HepG2 (cell line): Measurements from ENCODE around the gene OR51D1. TPM values are rescaled to one million over a fixed set of nuclear protein-coding genes. Genes with fewer than 3 reads are reported as not detected.

Experiments
- ATAC-seq: fragments of 200-7000 bp; cut with Tn5 transposase; 3 replicates; pipeline ENCODE4 v1.9.1; 2020; ENCODE audit warnings: mild to moderate bottlenecking, moderate library complexity
- BruUV-seq: library from RNA; stranded (reverse); fragments of 400-500 nt; replicated peaks from 2 replicates; lab custom pipeline; 2021; lab: Mats Ljungman, UMichigan
- CTCF ChIA-PET: fragments of 300-600 bp; formaldehyde crosslinking; extraction: SDS; loops from one replicate; lab custom pipeline; 2021; ENCODE audit warnings: low total read pairs, inconsistent platforms, low intra/inter-chr PET ratio; lab: Yijun Ruan, JAX
- POLR2A ChIA-PET: fragments of 350-600 bp; sonication (Branson Sonifier 250); formaldehyde crosslinking; loops from one replicate; lab custom pipeline; 2020; ENCODE audit warnings: antibody characterized with exemption, inconsistent platforms; lab: Yijun Ruan, JAX
- DNase-seq: peaks from one replicate; pipeline ENCODE4 v3.0.0-alpha.2; 2015; ENCODE audit warnings: low spot score
- FAIRE-seq: peaks from 3 replicates; lab custom pipeline; 2011; peaks lifted over from hg19 to GRCh38; lab: Jason Lieb, UNC
- H2AFZ ChIP-seq: one replicate; pipeline ENCODE4 v1.6.1; 2011; ENCODE audit warnings: low read length, inconsistent platforms
- H3K27ac ChIP-seq: fragments of 300-600 bp; 3 replicates; pipeline ENCODE4 v1.8.0; 2011; ENCODE audit warnings: mixed run types, mild to moderate bottlenecking, mixed read lengths, low read length, inconsistent platforms; ENCODE audit not compliant: insufficient read depth; ENCODE audit errors: extremely low read length
- H3K27me3 ChIP-seq, 2 experiments: fragments of 200-600 bp in 1 of 2; 2 replicates in 1 of 2; 3 replicates in 1 of 2; pipeline versions ENCODE4 v1.6.0 to v1.8.0; 2011; ENCODE audit warnings: low read length in 2 of 2, mild to moderate bottlenecking in 2 of 2, moderate library complexity in 2 of 2, inconsistent platforms in 1 of 2; ENCODE audit not compliant: insufficient read depth in 2 of 2, control insufficient read depth in 1 of 2
- H3K36me3 ChIP-seq, 2 experiments: fragments of 200-600 bp in 1 of 2; replicated peaks in 1 of 2; 2 replicates in 1 of 2; 3 replicates in 1 of 2; pipeline versions ENCODE4 v1.5.1 to v1.8.0; 2011; ENCODE audit warnings: low read length in 2 of 2, inconsistent platforms in 1 of 2; ENCODE audit not compliant: insufficient read depth in 2 of 2, control insufficient read depth in 1 of 2
- H3K4me1 ChIP-seq: 2 replicates; pipeline ENCODE4 v1.5.1; 2012; ENCODE audit warnings: low read length, inconsistent platforms; ENCODE audit not compliant: insufficient read depth
- H3K4me2 ChIP-seq: 2 replicates; pipeline ENCODE4 v1.6.0; 2011; ENCODE audit warnings: low read depth, low read length, inconsistent platforms
- H3K4me3 ChIP-seq, 3 experiments: fragments of 200-600 bp in 1 of 3; sonication (generic), shearing (Covaris generic) in 1 of 3; replicated peaks in 1 of 3; 2 replicates each; pipeline ENCODE4 v1.5.1; 2011 to 2016; ENCODE audit warnings: low read length in 3 of 3, inconsistent platforms in 2 of 3, low read depth in 2 of 3, mild to moderate bottlenecking in 2 of 3, control low read depth in 1 of 3, mixed read lengths in 1 of 3; ENCODE audit not compliant: insufficient read depth in 1 of 3
- H3K79me2 ChIP-seq: one replicate; pipeline ENCODE4 v1.6.1; 2011; ENCODE audit warnings: low read length, inconsistent platforms; ENCODE audit not compliant: insufficient read depth
- H3K9ac ChIP-seq: 2 replicates; pipeline ENCODE4 v1.6.0; 2011; ENCODE audit warnings: mild to moderate bottlenecking, low read depth, low read length, inconsistent platforms; ENCODE audit not compliant: insufficient read depth
- H3K9me3 ChIP-seq: 2 replicates; pipeline ENCODE4 v1.5.1; 2012; ENCODE audit warnings: mild to moderate bottlenecking, low read length
- H4K20me1 ChIP-seq: 2 replicates; pipeline ENCODE4 v1.6.0; 2011; ENCODE audit warnings: inconsistent platforms, mild to moderate bottlenecking, low read length, moderate library complexity; ENCODE audit not compliant: insufficient read depth
- ARNTL ChIP-seq: sonication (generic); formaldehyde crosslinking; IDR thresholded peaks from 2 replicates; pipeline ENCODE4 v1.4.0; 2020; ENCODE audit warnings: mild to moderate bottlenecking, missing genetic modification reagents
- ATF1 ChIP-seq: IDR thresholded peaks from 2 replicates; pipeline ENCODE4 v1.6.1; 2016; ENCODE audit warnings: mild to moderate bottlenecking, control low read depth
- CHD2 ChIP-seq: IDR thresholded peaks from 2 replicates; pipeline ENCODE4 v1.6.1; 2011; ENCODE audit warnings: low read depth, low read length, improper control_type of control experiment
- HOXA3 ChIP-seq: sonication (generic); formaldehyde crosslinking; IDR thresholded peaks from 2 replicates; pipeline ENCODE4 v1.5.0; 2020; ENCODE audit warnings: missing genetic modification reagents
- KAT7 ChIP-seq: IDR thresholded peaks from 2 replicates; pipeline ENCODE4 v1.6.1; 2018; ENCODE audit warnings: borderline replicate concordance, missing compliant biosample characterization
- NFYB ChIP-seq: sonication (generic); formaldehyde crosslinking; IDR thresholded peaks from 2 replicates; pipeline ENCODE4 v1.4.0; 2020; ENCODE audit warnings: missing genetic modification reagents
- RXRB ChIP-seq: IDR thresholded peaks from 2 replicates; pipeline ENCODE4 v1.6.1; 2016; ENCODE audit warnings: borderline replicate concordance, missing genetic modification reagents, missing compliant biosample characterization
- ZBTB21 ChIP-seq: sonication (generic); formaldehyde crosslinking; IDR thresholded peaks from 2 replicates; pipeline ENCODE4 v1.4.0; 2020; ENCODE audit warnings: missing genetic modification reagents
- ZNF547 ChIP-seq: sonication (generic); formaldehyde crosslinking; IDR thresholded peaks from 2 replicates; pipeline ENCODE4 v1.5.1; 2020; ENCODE audit warnings: mild to moderate bottlenecking, missing genetic modification reagents
- ZNF549 ChIP-seq: sonication (generic); formaldehyde crosslinking; IDR thresholded peaks from 2 replicates; pipeline ENCODE4 v1.5.0; 2020; ENCODE audit warnings: missing genetic modification reagents
- ZNF569 ChIP-seq: sonication (generic); formaldehyde crosslinking; IDR thresholded peaks from 2 replicates; pipeline ENCODE4 v1.5.0; 2020; ENCODE audit warnings: mild to moderate bottlenecking, missing genetic modification reagents, moderate library complexity, borderline replicate concordance
- ZNF614 ChIP-seq: IDR thresholded peaks from 2 replicates; pipeline ENCODE4 v1.6.1; 2018; ENCODE audit warnings: missing biosample characterization, missing genetic modification reagents, inconsistent platforms, borderline replicate concordance
- whole genome bisulfite sequencing: methylation state at CpG from one replicate; pipeline ENCODE4 v1.1.6; 2017; ENCODE audit warnings: low lambda C conversion rate; 5-methylcytosine and 5-hydroxymethylcytosine counted together
- in situ Hi-C: cut with HindIII; loops from 2 replicates; pipeline ENCODE4 v1.10.0; 2017; ENCODE audit warnings: low pct_unique_long_range_greater_than_20kb; ENCODE audit not compliant: extremely low pct_ligation_motif_present
- intact Hi-C: fragments of 100-400 bp; cut with micrococcal nuclease; formaldehyde crosslinking; loops from one replicate; pipeline ENCODE4 v1.10.0; 2022; ENCODE audit not compliant: unreplicated experiment
- polyA plus RNA-seq, 8 experiments: library from polyadenylated mRNA; depleted of rRNA in 3 of 8; stranded (reverse) in 7 of 8; unstranded in 1 of 8; fragments of >200 nt; fragmentation: Illumina TruSeq in 4 of 8; extraction: Trizol in 4 of 8; gene quantifications; 2 replicates each; pipeline versions ENCODE4 v1.2.1 to v1.2.3, GENCODE V29; 2011 to 2016; ENCODE audit warnings: low read depth in 4 of 8, missing spikeins in 1 of 8, mixed read lengths in 1 of 8; ENCODE audit not compliant: insufficient read depth in 1 of 8
- total RNA-seq, 5 experiments: library from RNA; depleted of rRNA; stranded (reverse); fragments of >200 nt; fragmentation: Illumina TruSeq; extraction: Trizol; gene quantifications; 2 replicates each; pipeline ENCODE4 v1.2.3, GENCODE V29; 2016; ENCODE audit warnings: low read depth in 1 of 5
- TF ChIP-seq, protein P1 (sequence below): sonication (generic); formaldehyde crosslinking; IDR thresholded peaks from 2 replicates; pipeline ENCODE4 v1.8.0; 2022; ENCODE audit warnings: mild to moderate bottlenecking, missing genetic modification reagents
- TF ChIP-seq, protein P2 (sequence below): sonication (generic); formaldehyde crosslinking; IDR thresholded peaks from 2 replicates; pipeline ENCODE4 v1.5.1; 2020; ENCODE audit warnings: missing genetic modification reagents, mild to moderate bottlenecking, borderline replicate concordance
- TF ChIP-seq, protein P3 (sequence below): sonication (generic); formaldehyde crosslinking; IDR thresholded peaks from 2 replicates; pipeline ENCODE4 v1.8.1; 2023; ENCODE audit warnings: mild to moderate bottlenecking, missing genetic modification reagents, borderline replicate concordance
- TF ChIP-seq, protein P4 (sequence below): sonication (generic); formaldehyde crosslinking; IDR thresholded peaks from 2 replicates; pipeline ENCODE4 v1.4.0; 2020; ENCODE audit warnings: mild to moderate bottlenecking, missing genetic modification reagents
- TF ChIP-seq, protein P5 (sequence below): sonication (generic); formaldehyde crosslinking; IDR thresholded peaks from 2 replicates; pipeline ENCODE4 v1.5.0; 2020; ENCODE audit warnings: missing genetic modification reagents, mild to moderate bottlenecking, borderline replicate concordance

The OR51D1 gene
- total and polyA plus RNA-seq, 2 of the 13 experiments (the other 11 are each of a cell fraction or from before 2014, with no cell fraction given) = not detected

DNA sequence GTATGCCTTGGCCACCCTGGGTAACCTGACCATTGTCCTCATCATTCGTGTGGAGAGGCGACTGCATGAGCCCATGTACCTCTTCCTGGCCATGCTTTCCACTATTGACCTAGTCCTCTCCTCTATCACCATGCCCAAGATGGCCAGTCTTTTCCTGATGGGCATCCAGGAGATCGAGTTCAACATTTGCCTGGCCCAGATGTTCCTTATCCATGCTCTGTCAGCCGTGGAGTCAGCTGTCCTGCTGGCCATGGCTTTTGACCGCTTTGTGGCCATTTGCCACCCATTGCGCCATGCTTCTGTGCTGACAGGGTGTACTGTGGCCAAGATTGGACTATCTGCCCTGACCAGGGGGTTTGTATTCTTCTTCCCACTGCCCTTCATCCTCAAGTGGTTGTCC lies 2.7 kb downstream of the OR51D1 start:
- H3K27ac ChIP-seq = no peak overlapping the region
- CTCF ChIA-PET = no interaction called here
- in situ Hi-C loops (loop anchor here (5.0 kb wide), 1 partner anchor 367 kb away; no protein-coding TSS in a partner anchor), intact Hi-C loops (no loop called here)
- ATAC-seq (no peak), FAIRE-seq (no peak), DNase-seq (no peak)
- H3K4me1 ChIP-seq = no peaks in the 10 kb centered on the region
- H2AFZ ChIP-seq = no peak overlapping the region
- 0% methylated on average over 5 of the region's 6 CpGs for WGBS
- H3K4me2 ChIP-seq = no peak overlapping the region
- BruUV-seq = no TSS peak
- H3K79me2 ChIP-seq = no peaks in the 10 kb centered on the region
- H3K9ac ChIP-seq = no peak overlapping the region
- no peaks in the 10 kb centered on the region for H3K9me3 ChIP-seq
- no peak overlapping the region for H3K4me3 ChIP-seq
- peaks cover 6% of the 10 kb centered on the region; the same call in 1 of the 2 replicates for H4K20me1 ChIP-seq
- POLR2A ChIA-PET = no interaction called here
- H3K36me3 ChIP-seq = no peaks in the 10 kb centered on the region
- H3K27me3 ChIP-seq = peaks cover 0 to 35% of the 10 kb centered on the region in 2 experiments
- TF ChIP-seq, protein P1, sequence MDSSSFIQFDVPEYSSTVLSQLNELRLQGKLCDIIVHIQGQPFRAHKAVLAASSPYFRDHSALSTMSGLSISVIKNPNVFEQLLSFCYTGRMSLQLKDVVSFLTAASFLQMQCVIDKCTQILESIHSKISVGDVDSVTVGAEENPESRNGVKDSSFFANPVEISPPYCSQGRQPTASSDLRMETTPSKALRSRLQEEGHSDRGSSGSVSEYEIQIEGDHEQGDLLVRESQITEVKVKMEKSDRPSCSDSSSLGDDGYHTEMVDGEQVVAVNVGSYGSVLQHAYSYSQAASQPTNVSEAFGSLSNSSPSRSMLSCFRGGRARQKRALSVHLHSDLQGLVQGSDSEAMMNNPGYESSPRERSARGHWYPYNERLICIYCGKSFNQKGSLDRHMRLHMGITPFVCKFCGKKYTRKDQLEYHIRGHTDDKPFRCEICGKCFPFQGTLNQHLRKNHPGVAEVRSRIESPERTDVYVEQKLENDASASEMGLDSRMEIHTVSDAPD (CRISPR knock-in tag) = no peak
- TF ChIP-seq ZNF569 (CRISPR knock-in tag) (no peak), KAT7 (CRISPR knock-in tag) (no peak), NFYB (CRISPR knock-in tag) (no peak), ZNF547 (no peak), RXRB (CRISPR knock-in tag) (no peak), ZNF614 (CRISPR knock-in tag) (no peak), ATF1 (CRISPR knock-in tag) (no peak), CHD2 (no peak), HOXA3 (no peak), ZNF549 (CRISPR knock-in tag) (no peak), ZBTB21 (no peak), ARNTL (CRISPR knock-in tag) (no peak)
- TF ChIP-seq, protein P2, sequence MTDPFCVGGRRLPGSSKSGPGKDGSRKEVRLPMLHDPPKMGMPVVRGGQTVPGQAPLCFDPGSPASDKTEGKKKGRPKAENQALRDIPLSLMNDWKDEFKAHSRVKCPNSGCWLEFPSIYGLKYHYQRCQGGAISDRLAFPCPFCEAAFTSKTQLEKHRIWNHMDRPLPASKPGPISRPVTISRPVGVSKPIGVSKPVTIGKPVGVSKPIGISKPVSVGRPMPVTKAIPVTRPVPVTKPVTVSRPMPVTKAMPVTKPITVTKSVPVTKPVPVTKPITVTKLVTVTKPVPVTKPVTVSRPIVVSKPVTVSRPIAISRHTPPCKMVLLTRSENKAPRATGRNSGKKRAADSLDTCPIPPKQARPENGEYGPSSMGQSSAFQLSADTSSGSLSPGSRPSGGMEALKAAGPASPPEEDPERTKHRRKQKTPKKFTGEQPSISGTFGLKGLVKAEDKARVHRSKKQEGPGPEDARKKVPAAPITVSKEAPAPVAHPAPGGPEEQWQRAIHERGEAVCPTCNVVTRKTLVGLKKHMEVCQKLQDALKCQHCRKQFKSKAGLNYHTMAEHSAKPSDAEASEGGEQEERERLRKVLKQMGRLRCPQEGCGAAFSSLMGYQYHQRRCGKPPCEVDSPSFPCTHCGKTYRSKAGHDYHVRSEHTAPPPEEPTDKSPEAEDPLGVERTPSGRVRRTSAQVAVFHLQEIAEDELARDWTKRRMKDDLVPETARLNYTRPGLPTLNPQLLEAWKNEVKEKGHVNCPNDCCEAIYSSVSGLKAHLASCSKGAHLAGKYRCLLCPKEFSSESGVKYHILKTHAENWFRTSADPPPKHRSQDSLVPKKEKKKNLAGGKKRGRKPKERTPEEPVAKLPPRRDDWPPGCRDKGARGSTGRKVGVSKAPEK (CRISPR knock-in tag) = no peak
- TF ChIP-seq, protein P3, sequence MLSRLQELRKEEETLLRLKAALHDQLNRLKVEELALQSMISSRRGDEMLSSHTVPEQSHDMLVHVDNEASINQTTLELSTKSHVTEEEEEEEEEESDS (CRISPR knock-in tag) = no peak
- TF ChIP-seq, protein P4, sequence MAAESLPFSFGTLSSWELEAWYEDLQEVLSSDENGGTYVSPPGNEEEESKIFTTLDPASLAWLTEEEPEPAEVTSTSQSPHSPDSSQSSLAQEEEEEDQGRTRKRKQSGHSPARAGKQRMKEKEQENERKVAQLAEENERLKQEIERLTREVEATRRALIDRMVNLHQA = no peak
- TF ChIP-seq, protein P5, sequence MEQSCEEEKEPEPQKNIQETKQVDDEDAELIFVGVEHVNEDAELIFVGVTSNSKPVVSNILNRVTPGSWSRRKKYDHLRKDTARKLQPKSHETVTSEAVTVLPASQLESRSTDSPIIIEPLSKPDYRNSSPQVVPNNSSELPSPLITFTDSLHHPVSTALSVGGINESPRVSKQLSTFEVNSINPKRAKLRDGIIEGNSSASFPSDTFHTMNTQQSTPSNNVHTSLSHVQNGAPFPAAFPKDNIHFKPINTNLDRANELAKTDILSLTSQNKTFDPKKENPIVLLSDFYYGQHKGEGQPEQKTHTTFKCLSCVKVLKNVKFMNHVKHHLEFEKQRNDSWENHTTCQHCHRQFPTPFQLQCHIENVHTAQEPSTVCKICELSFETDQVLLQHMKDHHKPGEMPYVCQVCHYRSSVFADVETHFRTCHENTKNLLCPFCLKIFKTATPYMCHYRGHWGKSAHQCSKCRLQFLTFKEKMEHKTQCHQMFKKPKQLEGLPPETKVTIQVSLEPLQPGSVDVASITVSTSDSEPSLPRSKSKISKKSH (CRISPR knock-in tag) = no peak
